ENCODE measurements around the gene LTBP2. TPM values are rescaled to one million over a fixed set of nuclear protein-coding genes. Genes with fewer than 3 reads are reported as not detected.

Gene LTBP2
- polyA plus RNA-seq, 1 donor from 2014 or later = 0.33 TPM

DNA sequence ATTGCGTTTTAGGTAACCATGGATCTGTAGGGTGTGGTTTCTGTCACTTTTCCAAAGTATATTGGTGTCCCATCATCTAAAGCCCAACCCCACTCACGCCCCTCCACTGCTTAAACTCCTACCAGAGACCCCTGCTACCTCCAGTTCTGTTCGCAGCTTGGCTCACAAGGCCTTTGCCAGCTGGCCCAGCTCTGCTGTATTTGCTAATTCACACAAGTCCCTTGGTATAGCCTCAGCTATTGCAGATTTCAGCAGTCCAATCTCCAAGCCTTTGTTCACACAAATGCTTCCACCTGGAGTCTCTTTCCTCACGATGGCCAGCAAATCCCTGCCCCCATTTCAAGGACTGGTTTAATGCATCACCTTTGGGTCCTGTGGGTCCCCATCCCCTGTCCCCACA is 94.3 kb downstream of the LTBP2 start:
- no peak overlapping the region for H2AFZ ChIP-seq (ENCODE audit: low read depth, low read length)

DNA sequence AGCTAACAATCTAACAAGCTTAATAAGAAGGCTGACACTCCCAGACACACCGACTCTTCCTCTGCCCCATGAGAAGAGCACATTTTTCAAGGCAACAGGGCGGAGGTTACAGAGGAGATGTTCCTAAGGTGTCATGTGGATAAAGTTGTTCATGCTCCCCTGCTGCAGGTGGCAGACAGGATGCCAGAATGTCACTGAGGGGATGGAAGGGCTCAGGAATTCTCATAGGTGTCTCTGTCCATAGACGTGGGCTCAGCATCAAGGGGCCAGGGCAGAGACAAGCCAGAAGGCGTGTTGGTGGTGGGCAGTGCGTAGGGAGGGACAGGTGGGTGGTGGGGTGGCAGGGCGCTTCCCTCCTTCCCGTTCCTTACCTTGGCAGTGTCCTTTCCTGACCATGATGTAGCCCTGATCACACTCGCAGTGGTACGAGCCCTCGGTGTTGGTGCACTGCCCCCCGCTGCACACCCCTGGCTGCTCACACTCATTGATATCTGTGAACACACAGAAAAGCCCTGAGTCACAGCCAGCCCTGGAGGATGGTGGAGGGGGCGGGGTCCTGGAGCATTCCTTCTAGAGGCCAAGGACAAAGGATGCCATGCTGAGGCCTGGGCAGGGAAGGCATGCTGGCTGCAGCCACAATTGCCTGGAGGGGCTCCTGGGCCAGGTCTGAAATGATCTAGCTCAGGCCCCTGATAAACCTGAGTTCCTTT is 95.4 kb downstream of the LTBP2 start:
- Histone ChIP-seq H3K9me2 (ENCODE audit: insufficient read depth, low read length) (no peaks in the 10 kb centered on the region), H3K27ac (ENCODE audit: low read length) (no peak overlapping the region), H3F3A (ENCODE audit: insufficient read depth, low read length, poor library complexity, severe bottlenecking) (no peaks in the 10 kb centered on the region), H3K36me3 (ENCODE audit: insufficient read depth, low read length) (no peaks in the 10 kb centered on the region), H4K20me1 (ENCODE audit: insufficient read depth) (no peaks in the 10 kb centered on the region), H3K9me3 (ENCODE audit: low read length) (no peaks in the 10 kb centered on the region), H3K27me3 (ENCODE audit: insufficient read depth, low read depth, low read length) (no peaks in the 10 kb centered on the region), H3K79me2 (replicated peaks; ENCODE audit: insufficient read depth, low read length) (no peaks in the 10 kb centered on the region), H3K4me3 (ENCODE audit: low read length) (no peak overlapping the region), H2AFZ (ENCODE audit: low read depth, low read length) (no peak overlapping the region), H3K9ac (ENCODE audit: low read length) (no peak overlapping the region), H3K4me2 (ENCODE audit: low read length) (no peak overlapping the region)
- TF ChIP-seq POLR2AphosphoS5 (IDR thresholded peaks at IDR 0.05) (no peak), MXI1 (conservative IDR thresholded peaks at IDR 0.05; ENCODE audit: poor library complexity, severe bottlenecking) (no peak), EP300 (conservative IDR thresholded peaks at IDR 0.05; ENCODE audit: poor library complexity, severe bottlenecking) (no peak), RAD21 (conservative IDR thresholded peaks at IDR 0.05) (no peak), SMC3 (conservative IDR thresholded peaks at IDR 0.05; ENCODE audit: poor library complexity) (no peak)
- TF ChIP-seq, protein P1, sequence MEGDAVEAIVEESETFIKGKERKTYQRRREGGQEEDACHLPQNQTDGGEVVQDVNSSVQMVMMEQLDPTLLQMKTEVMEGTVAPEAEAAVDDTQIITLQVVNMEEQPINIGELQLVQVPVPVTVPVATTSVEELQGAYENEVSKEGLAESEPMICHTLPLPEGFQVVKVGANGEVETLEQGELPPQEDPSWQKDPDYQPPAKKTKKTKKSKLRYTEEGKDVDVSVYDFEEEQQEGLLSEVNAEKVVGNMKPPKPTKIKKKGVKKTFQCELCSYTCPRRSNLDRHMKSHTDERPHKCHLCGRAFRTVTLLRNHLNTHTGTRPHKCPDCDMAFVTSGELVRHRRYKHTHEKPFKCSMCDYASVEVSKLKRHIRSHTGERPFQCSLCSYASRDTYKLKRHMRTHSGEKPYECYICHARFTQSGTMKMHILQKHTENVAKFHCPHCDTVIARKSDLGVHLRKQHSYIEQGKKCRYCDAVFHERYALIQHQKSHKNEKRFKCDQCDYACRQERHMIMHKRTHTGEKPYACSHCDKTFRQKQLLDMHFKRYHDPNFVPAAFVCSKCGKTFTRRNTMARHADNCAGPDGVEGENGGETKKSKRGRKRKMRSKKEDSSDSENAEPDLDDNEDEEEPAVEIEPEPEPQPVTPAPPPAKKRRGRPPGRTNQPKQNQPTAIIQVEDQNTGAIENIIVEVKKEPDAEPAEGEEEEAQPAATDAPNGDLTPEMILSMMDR (IDR thresholded peaks at IDR 0.05; ENCODE audit: poor library complexity, severe bottlenecking) = no peak

More for the DNA sequence above, 94.3 kb downstream of the LTBP2 start:
- Histone ChIP-seq H3K4me3 (ENCODE audit: low read length) (no peak overlapping the region), H3K27me3 (ENCODE audit: insufficient read depth, low read depth, low read length) (no peaks in the 10 kb centered on the region), H3K79me2 (replicated peaks; ENCODE audit: insufficient read depth, low read length) (no peaks in the 10 kb centered on the region), H3K36me3 (ENCODE audit: insufficient read depth, low read length) (no peaks in the 10 kb centered on the region), H4K20me1 (ENCODE audit: insufficient read depth) (no peaks in the 10 kb centered on the region), H3K9me3 (ENCODE audit: low read length) (no peaks in the 10 kb centered on the region), H3K9me2 (ENCODE audit: insufficient read depth, low read length) (no peaks in the 10 kb centered on the region), H3F3A (ENCODE audit: insufficient read depth, low read length, poor library complexity, severe bottlenecking) (no peaks in the 10 kb centered on the region), H3K27ac (ENCODE audit: low read length) (no peak overlapping the region), H3K9ac (ENCODE audit: low read length) (no peak overlapping the region), H3K4me2 (ENCODE audit: low read length) (no peak overlapping the region)
- no peak for TF ChIP-seq TAF1 (IDR thresholded peaks at IDR 0.05; ENCODE audit: low read depth)
- TF ChIP-seq MXI1 (conservative IDR thresholded peaks at IDR 0.05; ENCODE audit: poor library complexity, severe bottlenecking) = no peak
- TF ChIP-seq, protein P2, sequence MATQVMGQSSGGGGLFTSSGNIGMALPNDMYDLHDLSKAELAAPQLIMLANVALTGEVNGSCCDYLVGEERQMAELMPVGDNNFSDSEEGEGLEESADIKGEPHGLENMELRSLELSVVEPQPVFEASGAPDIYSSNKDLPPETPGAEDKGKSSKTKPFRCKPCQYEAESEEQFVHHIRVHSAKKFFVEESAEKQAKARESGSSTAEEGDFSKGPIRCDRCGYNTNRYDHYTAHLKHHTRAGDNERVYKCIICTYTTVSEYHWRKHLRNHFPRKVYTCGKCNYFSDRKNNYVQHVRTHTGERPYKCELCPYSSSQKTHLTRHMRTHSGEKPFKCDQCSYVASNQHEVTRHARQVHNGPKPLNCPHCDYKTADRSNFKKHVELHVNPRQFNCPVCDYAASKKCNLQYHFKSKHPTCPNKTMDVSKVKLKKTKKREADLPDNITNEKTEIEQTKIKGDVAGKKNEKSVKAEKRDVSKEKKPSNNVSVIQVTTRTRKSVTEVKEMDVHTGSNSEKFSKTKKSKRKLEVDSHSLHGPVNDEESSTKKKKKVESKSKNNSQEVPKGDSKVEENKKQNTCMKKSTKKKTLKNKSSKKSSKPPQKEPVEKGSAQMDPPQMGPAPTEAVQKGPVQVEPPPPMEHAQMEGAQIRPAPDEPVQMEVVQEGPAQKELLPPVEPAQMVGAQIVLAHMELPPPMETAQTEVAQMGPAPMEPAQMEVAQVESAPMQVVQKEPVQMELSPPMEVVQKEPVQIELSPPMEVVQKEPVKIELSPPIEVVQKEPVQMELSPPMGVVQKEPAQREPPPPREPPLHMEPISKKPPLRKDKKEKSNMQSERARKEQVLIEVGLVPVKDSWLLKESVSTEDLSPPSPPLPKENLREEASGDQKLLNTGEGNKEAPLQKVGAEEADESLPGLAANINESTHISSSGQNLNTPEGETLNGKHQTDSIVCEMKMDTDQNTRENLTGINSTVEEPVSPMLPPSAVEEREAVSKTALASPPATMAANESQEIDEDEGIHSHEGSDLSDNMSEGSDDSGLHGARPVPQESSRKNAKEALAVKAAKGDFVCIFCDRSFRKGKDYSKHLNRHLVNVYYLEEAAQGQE (IDR thresholded peaks at IDR 0.05; ENCODE audit: borderline replicate concordance) = no peak
- TF ChIP-seq, protein P1 (IDR thresholded peaks at IDR 0.05; ENCODE audit: poor library complexity, severe bottlenecking) = no peak
- TF ChIP-seq POLR2AphosphoS5 (IDR thresholded peaks at IDR 0.05) = no peak
- TF ChIP-seq SMC3 (conservative IDR thresholded peaks at IDR 0.05; ENCODE audit: poor library complexity) = no peak
- no peak for TF ChIP-seq EP300 (conservative IDR thresholded peaks at IDR 0.05; ENCODE audit: poor library complexity, severe bottlenecking)
- no peak for TF ChIP-seq RAD21 (conservative IDR thresholded peaks at IDR 0.05)
- TF ChIP-seq EZH2 (IDR thresholded peaks at IDR 0.05; ENCODE audit: borderline replicate concordance, insufficient read depth, low read length, poor library complexity, severe bottlenecking) = no peak

Measured in neural cell (in vitro differentiated cells).